Central memory CD4-positive, alpha-beta T cell (primary cell): ENCODE data around the gene COL4A5.
"Not testable (repeated sequence)": the region's sequence is repeated elsewhere in the genome, so short reads cannot be mapped to it uniquely, and the experiment has no call there.

ENCODE experiments used
- DNase-seq: peaks from one replicate; pipeline ENCODE4 v3.0.0; 2022
- total RNA-seq, 3 experiments: gene quantifications; one replicate each; lab custom pipeline; 2026; lab: John Stamatoyannopoulos, UW

The COL4A5 gene
- 0 to 0.39 (median 0) reads per million in 3 experiments for total RNA-seq

DNA sequence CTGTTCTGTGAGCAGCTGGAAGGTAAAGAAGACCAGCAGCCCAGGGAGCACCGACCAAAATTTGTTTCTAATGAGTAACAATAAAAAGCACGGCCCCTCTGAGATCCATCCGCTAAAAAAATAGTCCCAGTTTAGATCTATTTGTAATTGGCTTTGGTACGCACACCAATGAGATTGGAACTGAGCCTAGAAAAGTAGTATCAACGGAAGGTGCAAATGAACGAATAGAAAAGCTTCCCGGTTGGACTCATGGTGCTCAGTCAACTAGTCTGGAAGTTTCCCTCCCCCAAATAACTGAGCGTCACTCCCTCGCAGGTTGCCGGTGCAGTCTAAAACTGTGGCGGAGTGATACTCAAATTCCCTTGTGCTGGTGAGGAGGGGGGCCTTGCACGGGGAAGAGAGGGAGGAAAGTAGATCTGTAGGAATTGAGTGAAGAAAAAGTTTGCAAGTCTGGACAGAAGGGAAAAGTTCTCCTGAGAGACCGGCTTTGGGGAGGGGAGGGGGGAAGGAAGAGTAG lies at the start of gene COL4A5:
Gene COL4A5, plus strand, starts transcription at position 413 of the 517 bp plus-strand sequence. CDS start 288 bp downstream, outside the sequence.
- no peak for DNase-seq

DNA sequence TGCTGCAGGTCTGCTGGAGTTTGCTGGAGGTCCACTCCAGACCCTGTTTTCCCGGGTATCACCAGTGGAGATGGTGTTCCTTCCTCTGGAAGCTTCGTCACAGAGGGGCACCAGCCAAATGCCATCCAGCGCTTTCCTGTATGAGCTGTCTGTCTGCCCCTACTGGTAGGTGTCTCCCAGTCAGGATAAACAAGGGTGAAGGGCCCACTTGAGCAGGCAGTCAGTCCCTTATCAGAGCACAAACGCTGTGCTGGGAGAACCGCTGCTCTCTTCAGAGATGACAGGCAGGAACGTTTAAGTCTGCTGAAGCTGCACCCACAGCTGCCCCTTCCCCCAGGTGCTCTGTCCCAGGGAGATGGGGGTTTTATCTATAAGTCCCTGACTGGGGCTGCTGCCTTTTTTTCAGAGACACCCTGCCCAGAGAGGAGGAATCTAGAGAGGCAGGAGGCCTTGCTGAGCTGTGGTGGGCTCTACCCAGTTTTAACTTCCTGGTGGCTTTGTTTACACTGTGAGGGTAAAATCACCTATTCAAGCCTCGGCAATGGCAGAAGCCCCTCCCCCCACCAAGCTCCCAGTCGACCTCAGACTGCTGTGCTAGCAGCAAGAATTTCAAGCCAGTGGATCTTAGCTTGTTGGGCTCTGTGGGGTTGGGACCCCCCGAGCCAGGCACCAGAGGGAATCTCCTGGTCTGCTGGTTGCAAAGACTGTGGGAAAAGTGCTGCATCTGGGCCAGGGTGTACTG lies 48.5 kb upstream of the COL4A5 start:
- DNase-seq, result not testable (repeated sequence)

DNA sequence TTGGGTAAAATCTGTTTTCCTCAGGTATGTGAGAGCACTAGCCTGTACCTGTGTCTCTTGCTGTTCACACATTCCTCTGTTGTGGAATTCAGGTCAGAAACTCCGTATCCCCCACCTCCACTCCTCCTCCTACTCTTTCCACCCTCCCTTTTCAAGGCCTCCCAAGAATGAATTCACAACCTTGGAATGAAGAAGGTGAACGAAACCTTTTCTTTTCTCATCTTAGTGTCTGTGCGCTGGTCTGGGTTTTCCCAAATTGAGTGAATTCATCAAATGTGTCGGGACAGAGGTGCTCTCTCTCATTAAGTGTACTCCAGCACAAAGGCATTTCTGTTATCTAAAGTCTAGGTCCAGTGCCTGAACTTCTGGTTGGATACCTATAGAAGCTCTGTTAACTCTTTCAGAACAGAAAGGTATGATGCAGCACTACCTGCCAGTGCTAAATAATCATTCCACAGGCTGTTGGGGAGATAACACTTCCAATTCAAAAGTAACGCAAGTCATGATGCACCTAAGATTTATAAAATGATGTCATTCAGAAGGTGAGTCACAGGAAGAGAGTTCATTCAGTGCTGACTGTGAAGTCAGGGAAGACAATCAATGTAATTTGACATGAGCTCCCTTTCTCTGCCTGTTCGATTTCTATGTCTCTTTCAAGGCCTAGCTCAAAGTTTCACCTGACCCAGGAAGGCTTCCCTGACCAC lies 43.3 kb upstream of the COL4A5 start:
- DNase-seq, result no peak

DNA sequence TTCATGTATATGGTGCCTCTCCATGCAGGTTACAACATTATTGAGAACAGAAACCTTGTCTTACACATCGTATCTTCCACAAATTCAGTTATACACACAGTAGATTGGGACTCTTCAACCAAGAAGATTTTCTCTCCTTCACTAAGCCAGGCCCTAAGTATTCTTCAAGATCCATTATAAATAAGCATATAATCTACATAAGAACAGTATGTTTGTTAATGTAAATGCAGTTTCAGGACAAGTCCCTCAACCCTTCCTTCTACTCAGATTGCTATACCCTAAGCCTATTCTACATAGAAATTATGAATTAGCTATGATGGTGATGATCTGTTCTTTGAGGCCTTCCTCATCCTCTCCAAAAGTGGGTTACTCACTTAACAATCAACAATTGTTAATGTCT lies 42.7 kb upstream of the COL4A5 start:
- DNase-seq, result no peak

DNA sequence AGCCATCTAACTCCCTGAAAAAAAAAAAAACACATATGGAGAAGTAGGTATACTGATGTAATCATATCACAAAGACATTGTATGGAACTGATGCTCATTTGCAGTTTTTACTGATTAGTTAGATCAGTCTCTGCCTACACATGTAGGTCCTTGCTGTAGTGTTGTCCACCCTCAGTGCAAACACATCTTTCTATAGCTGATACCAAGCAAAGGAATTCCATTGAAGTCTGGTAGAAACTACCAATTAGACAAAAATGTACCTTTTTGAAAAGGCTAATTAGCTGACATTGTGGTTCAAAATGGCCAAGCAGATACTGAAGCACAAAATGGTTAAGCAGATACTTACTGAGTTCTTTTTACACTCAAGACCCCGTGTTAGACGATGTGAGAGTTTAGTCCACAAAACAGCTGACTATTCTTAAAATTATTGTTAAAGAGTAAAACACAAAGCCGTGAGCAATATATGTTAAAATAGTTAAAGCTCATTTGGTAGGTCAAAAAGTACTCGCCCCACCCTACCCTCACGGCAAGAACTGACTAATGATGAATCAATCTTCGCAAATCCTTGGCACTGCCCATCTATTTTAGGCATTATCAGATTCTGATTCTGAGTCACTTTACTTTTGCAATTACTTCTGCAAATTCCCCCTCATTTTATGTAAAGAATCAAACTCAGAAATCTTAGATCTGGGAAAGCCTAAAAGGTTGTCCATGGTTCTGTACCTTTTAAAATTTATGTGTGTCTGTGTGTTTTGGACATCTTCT lies 41.8 kb upstream of the COL4A5 start:
- DNase-seq, result no peak

DNA sequence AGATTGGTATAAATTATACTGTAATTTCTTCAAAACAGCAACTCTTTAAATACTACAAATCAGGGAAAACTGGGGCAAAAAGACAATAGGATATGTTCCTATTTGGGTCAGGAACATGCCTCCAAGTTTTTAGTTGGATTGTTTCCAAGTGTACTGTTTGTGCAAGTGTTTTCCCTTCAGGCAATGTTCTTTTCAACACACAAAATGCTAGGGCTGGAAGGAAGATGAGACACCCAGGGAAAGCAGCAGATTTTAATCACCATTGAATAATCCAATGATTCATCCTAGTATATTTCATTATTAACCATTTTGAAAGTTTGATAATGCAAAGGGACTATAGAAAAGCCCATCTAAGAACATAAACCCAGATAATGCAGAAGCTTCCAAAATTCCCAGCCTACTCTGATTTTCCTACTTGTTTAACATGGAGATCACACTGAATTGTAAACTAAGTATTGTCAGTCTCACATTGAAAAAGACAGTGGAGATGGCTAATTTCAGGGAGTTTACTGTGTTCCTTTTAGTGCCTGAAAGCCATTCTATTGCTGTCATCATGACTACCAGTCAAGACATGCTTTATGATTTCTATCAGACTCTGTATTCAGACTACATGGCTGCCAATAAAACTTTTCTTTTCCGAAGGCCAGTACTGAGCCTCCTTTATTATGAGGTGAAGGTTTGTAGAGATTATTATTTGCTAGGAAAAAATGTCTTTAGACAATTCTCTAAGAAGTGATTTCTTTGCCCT lies 40.0 kb upstream of the COL4A5 start:
- DNase-seq, result no peak

DNA sequence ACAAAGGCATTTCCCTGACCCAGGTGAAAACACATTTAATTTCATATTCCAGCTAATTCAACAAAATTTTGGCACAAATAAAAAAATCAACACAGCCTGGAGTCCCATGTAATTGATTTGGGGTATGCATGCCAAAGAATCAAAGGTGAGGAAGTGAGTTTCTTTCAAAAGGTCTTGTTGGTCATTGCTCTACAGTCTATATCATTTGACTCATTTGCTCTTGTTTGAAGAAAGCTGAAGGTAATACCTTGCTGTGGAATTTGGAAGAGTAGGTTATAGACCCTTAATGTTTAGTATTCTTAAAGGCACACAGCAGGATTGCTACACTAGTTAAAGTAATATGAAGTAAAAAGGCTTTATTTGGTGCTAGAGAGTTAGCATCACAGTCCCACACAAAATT lies 26.9 kb upstream of the COL4A5 start:
- no peak for DNase-seq

DNA sequence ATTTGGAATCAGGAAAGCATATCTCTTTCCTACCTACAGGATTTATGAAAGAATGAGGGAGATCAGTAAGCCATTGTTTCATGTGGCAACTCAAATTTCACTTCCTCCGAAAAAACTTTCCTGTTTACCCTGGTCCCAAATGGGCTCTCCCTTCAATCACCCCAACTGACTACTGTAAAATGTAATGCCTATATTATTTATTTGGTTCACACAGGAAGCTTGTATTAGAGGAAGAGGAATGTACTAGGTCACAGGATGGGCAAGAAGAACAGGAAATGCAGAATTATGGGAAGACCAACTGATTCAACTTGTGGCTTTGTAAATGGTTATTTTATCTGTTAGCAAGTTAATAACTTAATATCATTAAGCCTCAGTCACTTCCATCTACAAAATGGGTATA lies 24.5 kb upstream of the COL4A5 start:
- DNase-seq, result no peak

DNA sequence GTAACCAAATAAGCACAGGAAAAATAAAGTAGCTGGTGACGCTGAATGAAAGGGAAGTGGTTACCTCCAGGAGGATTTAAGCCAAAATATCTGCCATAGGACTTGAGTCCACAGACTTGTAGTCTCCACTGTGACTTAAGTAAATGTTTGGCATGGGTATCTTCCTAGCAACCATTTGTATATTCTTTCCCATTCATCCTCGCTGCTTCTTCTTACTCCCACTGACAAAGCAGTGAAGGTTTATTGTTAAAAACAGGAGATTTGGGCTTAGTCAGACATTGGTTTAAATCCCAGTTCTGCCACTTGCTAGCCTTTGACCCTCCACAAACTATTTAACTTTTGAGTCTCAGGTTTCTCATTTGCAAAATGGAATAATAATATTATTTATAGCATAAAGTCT lies 23.7 kb upstream of the COL4A5 start:
- no peak for DNase-seq

DNA sequence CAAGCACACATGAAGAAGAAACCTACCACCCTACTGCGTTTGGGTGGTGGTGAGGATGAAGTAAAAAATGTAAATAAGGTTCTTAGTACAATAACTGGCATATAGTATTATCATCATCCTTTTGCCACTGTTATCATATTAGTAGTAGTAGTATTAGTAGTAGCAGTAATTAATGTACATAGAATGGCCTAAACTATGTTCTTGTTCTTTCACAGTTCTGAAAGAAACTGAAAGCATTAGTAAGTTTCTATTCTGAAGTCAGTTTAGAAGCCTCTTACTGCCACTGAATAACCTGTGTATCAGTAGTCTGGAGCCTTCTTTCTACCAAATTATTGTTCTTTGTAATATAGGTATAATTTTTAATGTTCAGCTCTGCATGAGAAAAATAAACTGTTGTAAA lies 22.4 kb upstream of the COL4A5 start:
- no peak for DNase-seq

DNA sequence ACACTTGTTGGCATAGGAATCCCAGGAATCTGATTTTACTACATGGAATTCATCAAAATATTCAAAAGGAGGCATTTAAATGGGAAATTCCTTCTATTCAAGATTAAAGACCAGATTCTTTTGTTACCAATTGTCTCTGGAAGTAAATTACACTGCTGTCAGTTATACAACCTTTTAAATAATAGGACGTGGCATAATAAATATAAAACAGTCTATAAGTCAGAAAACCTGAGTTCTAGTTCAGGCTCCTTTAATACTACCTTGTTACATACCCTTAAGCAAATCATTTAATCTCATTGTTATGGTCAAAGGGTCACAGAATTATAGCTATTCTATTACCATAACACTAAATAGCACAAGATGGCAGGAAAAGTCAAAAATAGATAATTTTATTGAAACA lies 20.2 kb upstream of the COL4A5 start:
- DNase-seq, result no peak

DNA sequence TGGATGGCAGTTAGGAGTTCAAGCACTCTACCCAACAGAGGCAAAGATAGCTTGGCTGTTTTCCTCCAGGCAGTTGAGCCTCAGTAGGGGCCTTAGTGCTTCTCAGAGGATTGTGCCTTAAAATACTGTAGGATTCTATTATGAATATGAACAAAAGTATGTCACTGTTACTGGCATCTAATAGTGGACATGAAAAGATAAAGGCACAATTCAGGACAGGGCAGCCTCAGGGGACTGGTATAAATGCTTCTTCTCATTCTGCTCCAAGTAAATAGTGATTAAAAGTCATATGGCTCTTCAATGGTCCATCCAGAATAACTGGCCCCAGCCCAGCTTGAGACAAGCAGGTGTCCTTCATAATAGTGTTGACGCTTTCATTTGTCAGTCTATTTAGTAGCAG lies 19.2 kb upstream of the COL4A5 start:
- no peak for DNase-seq

DNA sequence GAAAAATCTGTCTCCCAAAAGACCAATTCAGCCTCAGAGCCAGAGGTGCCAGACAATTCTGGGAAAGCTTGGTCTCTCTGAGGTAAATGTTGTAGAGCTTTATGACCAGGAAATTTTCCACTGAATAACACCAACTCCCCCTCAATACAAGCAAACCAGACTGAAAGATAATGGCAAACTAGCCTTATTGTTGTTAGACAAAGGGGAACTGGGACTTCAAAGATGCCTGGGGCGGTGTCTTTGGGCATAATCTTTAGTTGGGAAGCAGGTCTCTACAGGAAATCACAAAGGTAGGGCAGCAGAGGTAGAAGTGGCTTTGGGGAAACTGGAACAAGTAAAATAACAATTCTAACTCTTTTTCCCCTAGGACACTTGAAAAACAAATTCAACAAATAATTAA lies 13.4 kb upstream of the COL4A5 start:
- no peak for DNase-seq

DNA sequence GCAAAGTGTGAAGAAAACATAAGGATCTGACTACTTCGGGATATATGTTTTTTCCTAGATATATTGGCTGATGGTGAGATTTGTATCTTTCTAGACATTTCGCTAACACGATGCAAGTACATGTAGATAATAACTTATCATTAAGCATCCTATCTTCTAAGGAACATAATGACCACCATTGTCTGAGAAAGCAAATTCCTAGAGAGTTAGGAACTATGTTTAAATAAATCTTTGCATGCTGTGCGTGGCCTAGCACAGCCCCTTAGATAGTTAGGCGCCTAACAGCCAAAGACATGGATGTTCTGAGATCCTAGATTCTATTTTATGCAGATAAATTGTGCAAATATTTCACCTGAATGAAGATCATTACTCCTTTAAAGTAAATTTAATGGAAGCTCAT lies 4.4 kb upstream of the COL4A5 start:
- no peak for DNase-seq

DNA sequence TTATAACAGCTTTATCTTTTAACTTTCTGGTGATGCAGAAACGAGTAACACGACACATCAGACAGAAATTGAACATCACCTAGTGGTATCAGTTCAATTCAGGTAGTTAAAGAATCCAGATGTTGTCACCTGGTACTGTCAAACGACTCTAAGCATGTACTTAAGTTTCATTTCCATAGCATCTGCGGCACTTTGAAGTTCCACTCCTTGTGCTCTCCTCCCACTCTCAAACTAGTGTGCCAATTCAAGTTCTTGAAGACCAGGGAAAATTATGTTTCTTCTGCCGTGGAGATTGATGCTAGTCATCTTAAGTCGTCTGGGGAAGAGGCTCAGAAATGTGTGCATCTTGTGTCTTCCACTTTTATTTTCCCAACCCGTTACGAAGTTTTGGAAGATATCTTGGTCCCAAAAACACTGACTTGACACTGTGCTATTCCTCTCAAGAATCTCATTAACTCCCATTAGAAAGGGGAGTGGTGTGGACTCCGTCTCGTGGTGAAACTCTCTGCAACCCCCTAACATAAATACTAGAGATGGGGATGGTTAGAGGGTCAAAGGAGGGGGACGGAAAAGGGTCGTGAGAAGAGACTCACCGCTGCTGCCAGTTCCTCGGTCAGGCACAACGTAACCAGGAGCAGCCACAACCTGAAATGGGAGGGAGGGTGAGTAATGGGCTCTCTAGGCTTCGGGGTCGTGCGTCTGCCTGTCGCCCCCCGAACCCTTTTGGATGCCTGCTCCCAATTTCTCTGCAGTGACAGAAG lies 2.1 kb upstream of the COL4A5 start:
- DNase-seq, result no peak

DNA sequence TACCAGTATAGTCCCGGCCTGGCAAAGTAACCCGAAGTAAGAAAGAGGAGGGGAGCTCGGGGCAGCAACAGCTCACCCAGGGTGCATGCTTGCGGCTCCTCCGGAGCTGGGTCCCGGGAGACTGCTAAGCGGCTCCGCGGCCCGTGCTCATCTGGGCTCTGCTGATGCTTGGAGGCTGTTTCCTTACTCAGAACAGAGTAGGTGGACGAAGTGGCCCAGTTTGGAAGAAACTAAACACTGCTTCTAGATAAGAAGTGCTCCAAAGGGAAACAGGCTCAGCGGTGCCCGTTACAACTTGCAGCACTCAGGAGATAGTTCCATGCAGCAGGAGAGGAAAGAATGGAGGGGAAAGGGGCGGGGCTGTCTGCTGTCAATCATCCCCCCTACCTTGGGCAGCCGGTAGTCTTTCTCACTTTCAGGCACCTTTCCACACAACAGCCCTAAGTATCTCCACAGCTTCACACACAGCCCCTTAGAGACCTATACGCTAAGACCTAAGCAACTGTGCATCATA lies 1.5 kb upstream of the COL4A5 start, which contains the start of gene COL4A6:
Gene COL4A6, minus strand, starts transcription at position 313 of the 514 bp plus-strand sequence. Its CDS starts 226 bp downstream, at position 87.
- no peak for DNase-seq

DNA sequence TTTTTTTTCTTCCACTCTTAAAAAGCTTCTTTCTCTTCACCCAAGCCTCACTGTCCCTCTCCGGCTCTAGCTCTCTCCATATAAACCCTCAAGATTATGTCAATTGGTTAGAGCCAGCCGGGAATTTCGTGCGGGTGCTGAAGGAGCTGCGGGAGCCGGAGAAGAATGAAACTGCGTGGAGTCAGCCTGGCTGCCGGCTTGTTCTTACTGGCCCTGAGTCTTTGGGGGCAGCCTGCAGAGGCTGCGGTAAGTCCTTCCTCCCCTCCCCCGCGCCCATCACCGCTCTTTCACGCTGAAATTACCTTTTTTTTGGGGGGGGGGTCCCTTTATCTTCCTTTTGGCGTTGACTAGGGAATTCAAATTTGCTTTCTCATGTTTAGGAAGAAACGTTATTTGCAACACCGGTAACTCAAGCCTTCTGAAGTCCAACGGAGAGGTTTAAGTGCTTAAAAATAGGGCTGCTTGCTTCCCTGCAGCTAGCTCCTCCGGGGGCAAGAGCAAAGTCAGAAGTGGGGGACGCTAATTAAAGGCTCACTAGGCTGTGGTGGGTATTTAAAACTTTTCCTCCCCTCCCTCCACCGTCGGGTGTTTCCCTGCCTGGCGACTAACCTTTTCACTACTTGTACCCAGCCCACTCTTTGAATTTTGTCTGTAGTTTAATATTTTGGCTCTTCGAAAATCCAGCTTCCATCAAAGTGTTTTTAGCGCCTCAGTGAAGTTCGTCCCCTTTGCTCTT lies 491 bp downstream of the COL4A5 start:
- no peak for DNase-seq

DNA sequence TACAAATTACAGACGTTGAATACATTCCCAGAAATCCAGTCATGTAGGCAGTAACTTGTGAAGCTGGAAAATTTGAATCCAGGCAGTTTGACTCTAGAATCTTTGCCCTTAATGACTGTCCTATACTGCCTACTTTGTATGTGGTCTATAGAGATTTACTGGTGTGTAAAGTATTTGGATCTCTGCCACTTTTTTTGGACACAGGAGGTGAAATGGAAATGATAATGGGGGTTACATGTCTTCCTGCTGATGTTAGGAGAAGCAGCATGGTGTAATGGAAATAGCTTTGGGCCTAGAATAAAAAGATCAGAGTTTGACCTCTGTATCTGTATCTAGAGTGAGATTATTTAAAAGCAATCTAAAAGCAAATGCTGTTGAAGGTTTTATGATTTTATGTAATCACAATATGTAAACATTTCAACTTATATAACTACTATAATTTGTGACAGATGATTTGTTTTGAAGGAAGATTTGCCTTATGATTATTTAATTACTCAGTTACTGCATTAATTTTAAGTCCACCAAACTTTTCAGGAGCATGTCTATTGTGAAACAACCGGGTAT lies 3.3 kb downstream of the COL4A5 start:
- DNase-seq, result no peak

DNA sequence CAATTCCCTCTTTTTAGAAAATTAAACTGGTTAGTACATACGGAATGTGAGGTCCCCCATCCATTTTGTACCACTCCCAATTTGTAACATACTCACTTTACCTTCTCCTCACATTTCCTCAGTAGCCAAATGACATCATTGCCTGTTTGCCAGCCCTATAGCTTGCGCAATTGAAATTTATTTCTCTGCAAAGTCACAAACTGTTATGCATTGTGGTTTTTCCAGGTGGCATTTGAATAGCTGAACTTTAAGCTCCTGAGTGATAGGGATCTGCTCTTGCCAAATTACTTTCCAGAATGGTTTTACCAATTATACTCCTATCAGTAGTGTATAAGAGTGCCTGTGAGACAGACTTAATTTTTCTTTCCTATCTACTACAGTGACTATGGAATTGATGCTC lies 7.7 kb downstream of the COL4A5 start:
- DNase-seq, result no peak

DNA sequence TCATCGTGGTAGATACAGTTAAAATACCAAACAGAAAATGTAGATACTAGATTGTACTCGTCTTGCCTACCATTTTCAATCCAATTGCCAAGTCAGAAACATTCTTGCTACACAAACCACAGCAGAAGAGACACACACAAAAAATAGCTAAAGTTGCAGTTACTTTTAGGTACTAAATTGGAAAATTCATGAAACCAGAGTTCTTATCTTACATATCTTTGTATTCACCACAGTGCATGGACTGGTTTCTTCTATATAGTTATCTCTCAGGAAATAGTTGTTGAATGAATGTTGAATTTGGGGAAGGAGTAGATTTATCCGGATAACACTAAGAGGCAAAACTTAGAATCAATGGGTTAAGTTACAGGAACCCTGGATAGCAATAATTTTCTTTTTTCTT lies 14.2 kb downstream of the COL4A5 start:
- DNase-seq, result no peak
